Activated CD4-positive, alpha-beta T cell treated with anti-CD3 and anti-CD28 coated beads for 48 hours (primary cell): Measurements from ENCODE around the gene FNDC1.

Experiments
- DNase-seq: peaks from one replicate; pipeline ENCODE4 v3.0.0-alpha.2; 2020

FNDC1 gene

GRCh38 chr6:159163901-159164370 is 5.3 kb upstream of the FNDC1 start:
- no peak for DNase-seq

- peak; percentile 22 for DNase-seq
Measured at GRCh38 chr6:159168536-159169192, 536 bp upstream of the FNDC1 start.

DNA sequence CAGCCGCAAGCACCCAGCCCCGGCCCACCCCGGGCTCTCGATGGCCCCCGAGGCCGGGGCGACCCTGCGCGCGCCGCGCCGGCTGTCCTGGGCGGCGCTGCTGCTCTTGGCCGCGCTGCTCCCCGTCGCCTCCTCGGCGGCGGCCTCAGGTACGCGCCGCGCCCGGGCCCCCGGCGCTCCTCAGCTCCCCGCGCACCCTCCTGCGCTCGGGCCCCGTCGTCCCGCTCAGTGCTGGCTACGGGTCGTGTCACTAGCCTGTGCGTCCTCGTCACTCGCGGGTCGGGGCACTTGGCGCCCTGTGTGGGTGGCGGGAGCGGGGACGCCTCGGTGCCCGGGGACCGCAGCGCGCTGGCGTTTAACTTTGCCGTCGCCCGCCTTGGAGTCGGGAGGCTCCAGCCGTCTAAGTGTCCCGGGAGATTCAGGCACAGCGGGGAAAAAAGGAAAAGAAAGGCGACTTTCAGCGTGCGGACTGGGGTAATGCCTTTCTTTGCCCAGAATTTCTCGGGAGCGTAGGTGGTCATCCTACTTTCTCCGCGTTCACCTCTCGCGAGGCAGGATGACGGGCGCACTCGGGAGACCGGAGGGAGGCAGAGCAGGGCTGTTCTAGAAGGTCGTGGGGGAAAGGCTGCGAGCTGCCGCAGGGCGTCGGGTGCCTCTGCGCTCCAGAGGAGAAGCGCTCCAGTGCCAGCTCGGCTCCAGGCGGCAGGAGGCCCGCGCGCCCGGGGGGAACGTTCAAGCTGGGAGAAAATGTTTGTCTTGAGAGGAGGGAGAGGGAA is 545 bp downstream of the FNDC1 start:
- peak; percentile 55 for DNase-seq

DNA sequence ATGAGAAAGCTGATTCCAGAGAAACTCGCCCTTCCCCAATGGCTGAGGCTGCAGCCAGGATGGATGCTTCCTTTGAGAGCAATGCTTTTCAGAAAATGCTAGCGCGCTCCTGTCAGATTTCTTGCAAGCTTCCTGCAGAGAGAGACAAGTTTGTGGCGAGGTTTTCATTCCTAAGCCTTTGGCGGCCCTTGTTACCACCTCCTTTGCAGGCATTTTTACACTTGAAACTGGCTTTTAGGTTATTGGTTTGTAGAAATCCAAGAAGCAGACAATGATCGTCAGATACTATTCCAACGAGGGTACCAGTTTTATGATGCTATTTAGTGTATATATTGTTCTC is 1.1 kb downstream of the FNDC1 start:
- DNase-seq, result no peak

GRCh38 chr6:159170999-159171712 is 2.0 kb downstream of the FNDC1 start:
- no peak for DNase-seq

DNA sequence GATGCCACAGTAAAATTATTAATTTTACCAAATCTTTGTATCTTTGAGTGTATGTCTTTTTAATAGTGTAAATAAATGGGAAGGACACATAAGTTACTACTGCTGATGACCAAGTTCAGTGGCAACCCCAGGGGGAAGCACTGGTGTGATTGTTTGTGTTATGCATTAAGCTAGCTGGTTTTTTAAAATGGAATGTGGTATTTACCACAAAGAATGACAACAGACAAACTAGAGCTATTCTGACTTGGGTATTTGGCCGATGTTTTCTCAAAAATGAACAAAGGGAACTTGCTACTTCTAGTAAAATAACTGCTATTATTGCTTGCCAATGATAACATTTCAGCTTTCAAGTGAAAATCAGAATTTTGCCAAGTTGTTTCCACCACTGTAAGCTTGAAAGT is 2.9 kb downstream of the FNDC1 start:
- no peak for DNase-seq

DNA sequence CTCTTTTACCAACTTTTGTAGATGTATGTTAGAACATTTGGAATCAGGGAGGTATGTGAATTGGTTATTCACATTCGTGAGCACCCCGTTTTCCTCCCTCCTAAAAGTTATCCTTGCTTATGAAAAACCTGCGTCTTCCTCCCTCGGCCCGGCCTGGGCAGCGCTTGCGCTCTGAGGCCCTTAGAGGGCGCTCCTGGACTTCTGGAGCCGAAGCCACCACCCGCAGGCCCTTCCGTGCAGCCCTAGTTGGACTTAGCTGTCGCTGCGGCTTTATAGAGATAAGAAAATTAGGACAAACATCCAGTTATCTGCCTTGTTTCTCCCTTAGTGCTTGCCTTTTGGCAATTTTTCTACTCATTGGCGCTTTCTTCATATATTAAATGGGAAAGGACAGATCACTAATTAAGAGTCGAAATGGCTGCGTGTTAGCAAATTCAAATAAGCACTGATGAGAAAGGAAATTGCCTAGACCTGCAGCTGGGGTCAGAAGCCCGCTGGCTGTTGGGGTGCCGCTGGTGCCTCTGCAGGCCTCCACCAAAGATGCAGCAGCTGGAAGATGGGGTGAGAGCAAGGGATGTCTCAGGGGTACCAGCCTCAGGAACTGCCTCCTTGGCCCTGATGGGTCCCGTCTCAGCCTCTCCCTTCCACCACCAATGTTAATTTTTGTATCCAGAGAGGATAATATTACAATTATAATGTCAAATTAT is 5.2 kb downstream of the FNDC1 start:
- peak; percentile 83 for DNase-seq

GRCh38 chr6:159176913-159177312 is 7.7 kb downstream of the FNDC1 start:
- no peak for DNase-seq

DNA sequence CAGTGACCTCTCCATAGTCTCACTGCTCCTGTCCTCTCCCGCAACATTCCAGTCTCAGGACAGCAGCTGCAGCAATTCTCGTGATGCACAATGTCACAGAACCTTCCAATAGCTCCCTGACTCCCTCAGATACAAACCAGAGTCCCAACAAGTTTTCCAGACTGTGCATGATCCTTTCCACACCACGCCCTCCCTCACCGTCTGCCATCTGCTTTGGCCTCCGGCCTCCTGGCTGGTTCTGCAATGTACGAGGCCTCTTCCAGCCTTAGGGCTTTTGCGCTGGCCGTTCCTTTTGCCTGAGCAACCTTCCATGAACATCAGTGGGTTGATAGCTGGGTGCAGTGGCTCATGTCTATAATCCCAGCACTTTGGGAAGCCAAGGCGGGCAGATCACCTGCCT is 9.6 kb downstream of the FNDC1 start:
- DNase-seq, result no peak

GRCh38 chr6:159180001-159180400 is 10.8 kb downstream of the FNDC1 start:
- no peak for DNase-seq

- DNase-seq, result no peak
Measured at GRCh38 chr6:159181914-159182313, 12.7 kb downstream of the FNDC1 start.

GRCh38 chr6:159184559-159184958 is 15.4 kb downstream of the FNDC1 start:
- DNase-seq, result no peak

GRCh38 chr6:159190460-159190859 is 21.3 kb downstream of the FNDC1 start:
- no peak for DNase-seq

DNA sequence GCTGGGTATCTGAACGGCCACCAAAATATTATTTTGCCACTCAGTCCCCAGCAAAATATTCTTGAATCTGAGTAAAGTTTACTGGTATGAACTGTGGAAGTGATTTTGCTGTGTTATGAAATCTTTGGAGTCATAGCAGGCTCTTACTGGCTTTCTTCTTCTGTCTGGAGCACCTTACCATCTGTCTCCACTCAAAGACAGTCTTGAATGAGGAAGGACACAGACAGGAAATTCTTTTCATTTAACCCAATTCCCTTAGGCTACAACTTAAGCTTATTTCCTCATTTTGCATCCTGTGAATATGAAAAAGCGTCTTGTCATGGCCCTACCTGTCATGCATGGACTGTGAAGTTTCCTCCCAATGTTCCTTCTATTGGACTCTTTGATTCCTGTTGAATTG is 24.7 kb downstream of the FNDC1 start:
- no peak for DNase-seq

DNA sequence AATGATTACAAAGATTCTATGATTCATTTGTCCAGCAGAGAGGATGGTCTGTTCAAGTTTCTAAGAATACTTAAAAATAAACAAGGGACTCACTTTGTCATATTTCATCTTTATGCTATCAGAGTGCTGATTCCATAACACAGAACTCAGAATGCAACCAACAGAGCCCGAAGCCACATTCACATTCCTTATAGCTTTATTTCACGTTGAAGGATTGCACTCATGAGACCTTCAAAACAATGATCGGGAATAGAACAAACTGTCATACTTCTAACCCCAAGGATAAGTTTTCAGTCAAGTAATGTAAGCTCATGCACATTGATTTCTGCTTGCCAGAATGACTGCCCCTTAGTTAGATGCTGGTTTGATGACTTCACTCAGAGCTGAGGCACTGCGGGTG is 25.2 kb downstream of the FNDC1 start:
- DNase-seq, result no peak

DNA sequence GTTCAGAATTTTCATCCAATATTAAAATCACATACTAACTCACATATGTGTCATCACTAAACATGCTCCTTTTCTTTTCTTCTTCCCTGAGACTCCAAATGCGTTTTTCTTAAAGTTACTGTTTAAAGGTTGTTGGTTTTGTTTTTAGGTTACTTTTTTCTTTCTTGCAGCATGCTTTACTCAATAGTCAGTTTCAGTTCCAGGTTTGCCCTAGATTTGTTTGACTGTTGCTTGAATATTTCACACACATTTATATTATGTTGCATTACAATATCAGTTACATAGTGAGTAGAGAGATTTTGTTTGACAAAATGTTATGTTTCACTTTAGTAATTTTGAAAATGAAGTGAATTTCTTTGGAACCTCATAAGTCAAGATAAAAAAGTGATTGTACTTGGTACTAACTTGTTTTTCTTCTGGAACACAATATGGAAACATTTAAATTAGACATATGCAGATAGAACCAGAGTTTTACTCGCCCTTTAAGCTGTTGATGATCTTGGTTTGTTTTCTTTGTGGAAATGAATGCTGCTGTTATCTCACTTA is 27.3 kb downstream of the FNDC1 start:
- no peak for DNase-seq

GRCh38 chr6:159197251-159197650 is 28.1 kb downstream of the FNDC1 start:
- no peak for DNase-seq

DNA sequence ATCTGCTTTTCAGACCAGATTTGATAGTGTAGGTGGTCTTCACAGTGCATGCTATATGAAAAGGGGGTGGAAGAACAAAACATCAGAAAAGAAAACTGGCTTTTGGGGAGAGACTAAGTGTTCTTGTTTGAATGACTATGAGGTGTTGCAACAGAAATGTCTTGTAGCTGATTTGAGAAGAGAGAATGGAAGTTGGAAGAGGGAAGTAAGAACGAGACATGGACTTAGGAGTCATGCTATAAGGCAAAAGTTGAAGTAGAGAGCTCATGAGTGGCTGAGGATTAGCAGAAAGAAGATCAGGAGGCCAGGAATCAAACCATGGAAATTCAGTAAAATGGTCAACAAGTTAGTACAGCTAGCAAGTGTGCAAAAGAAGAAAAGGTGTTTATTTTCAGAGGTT is 32.1 kb downstream of the FNDC1 start:
- no peak for DNase-seq

GRCh38 chr6:159203304-159204005 is 34.3 kb downstream of the FNDC1 start:
- no peak for DNase-seq

GRCh38 chr6:159204605-159205004 is 35.4 kb downstream of the FNDC1 start:
- DNase-seq, result no peak

DNA sequence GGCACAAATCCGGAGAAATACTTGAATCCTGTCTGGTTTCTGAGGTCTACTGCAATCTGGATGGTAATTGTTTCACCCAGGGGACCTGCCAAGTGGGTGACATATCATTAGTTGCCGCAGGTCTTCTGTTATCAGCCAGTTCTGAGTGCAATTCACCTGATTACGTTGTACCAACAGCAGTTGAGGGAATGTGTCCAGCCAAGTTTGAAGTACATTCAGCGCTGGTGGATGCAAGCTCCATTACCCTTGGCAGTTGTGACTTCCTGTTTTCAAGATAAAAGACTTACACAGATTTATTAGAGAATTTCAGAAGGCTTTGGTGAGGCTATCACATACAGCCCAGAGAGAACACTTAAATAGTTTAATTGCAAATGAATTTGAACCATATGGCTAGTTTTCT is 42.8 kb downstream of the FNDC1 start:
- DNase-seq, result no peak

DNA sequence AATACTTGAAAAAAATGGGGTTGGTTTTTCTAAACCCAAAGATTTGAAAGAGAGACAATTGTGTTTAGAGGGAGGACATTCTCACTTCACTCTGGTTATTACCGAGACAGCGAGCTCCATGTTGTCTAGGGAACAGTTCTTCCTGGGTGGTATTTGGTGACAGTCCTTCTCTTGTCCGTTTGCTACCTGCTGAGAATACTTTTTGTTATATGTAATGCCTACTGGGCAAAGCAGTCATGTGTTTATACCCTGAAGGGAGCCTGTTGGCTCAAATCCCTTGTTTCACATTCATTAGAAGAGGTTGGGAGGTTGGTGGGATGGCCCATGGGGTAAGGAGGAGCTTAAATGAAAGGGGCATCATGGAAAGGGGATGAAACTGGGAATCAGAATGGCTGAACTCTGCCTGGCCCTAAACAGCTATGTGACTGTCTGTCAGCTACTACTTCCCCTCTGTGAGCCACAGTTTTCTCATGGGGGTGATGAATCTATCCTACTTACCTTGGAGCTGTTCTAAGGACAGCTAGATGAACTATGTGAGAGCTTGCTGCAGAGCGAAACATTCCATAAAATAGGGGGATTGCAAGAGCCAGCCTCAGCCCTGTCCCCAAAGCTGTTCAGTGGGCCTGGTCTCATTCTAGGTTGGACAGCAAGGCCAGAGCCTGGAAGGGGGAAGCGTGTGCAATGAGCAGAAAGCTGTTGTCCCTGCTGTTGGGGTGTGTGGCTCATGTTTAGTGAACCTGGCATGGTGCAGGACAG is 43.5 kb downstream of the FNDC1 start:
- DNase-seq, result no peak
